GM12872 (cell line): ENCODE data around the gene JDP2.

Experiments used
- TF ChIP-seq, protein P1 (sequence below): IDR thresholded peaks from 3 replicates; pipeline ENCODE4 v1.5.1; 2011; ENCODE audit warnings: low read depth, mild to moderate bottlenecking, low read length, moderate library complexity; ENCODE audit not compliant: insufficient read depth

JDP2 gene

DNA sequence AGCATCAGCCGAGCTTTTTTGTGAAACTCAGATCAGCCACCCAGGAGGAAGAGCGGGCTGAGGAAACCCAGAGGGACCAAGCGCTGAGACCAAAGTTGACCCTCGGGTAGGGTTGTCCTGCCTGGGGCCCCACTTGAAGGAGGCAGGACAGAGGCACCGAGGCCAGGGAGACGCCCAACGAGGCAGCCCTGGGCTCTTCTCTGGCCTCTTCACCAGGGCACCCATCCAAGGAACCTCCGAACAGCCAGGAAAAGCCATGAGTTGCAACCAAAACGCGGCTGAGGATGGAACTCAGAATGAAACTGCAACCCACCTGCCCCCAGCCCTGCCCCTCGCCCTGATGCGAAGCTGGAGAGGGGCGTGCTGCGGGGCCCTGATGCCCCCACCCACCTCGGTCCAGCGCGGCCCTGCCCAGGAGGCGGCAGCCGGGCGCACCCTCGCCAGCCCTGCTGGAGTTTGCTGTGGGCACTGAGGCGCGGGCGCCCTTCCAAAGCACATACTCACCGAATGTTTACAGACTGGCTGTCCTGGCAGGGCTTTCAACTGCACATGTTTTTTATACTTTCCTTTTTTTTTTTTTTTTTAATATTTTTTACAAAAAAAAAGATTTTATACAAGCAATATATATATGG is 41.9 kb downstream of the JDP2 start:
- TF ChIP-seq, protein P1, sequence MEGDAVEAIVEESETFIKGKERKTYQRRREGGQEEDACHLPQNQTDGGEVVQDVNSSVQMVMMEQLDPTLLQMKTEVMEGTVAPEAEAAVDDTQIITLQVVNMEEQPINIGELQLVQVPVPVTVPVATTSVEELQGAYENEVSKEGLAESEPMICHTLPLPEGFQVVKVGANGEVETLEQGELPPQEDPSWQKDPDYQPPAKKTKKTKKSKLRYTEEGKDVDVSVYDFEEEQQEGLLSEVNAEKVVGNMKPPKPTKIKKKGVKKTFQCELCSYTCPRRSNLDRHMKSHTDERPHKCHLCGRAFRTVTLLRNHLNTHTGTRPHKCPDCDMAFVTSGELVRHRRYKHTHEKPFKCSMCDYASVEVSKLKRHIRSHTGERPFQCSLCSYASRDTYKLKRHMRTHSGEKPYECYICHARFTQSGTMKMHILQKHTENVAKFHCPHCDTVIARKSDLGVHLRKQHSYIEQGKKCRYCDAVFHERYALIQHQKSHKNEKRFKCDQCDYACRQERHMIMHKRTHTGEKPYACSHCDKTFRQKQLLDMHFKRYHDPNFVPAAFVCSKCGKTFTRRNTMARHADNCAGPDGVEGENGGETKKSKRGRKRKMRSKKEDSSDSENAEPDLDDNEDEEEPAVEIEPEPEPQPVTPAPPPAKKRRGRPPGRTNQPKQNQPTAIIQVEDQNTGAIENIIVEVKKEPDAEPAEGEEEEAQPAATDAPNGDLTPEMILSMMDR = no peak

DNA sequence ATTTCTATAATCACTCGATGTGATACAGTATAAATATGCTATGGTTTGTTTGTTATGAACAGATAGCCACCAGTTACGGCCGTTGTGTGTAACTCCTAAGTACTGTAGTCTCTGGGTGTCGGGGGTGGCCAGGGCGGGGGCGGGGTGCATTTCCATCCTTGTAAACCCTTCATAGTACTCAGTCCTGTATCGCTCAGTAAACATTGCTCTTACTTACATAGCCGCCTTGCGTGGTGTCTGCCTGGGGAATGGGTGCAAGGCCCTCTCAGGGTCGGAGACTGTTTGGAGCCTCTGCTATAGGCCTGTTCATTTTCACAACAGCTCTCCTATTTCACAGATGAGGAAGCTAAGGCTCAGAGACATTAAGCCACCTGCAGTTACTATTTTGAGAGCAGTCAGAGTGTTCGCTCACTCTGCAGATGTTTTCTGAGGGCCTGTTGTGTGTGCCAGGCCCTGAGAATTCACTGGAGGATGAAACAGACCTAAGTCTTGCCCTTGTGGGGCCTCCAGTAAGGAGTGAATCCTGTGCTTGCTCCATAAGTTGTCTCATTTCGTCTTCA is 42.5 kb downstream of the JDP2 start:
- TF ChIP-seq, protein P1 = no peak

DNA sequence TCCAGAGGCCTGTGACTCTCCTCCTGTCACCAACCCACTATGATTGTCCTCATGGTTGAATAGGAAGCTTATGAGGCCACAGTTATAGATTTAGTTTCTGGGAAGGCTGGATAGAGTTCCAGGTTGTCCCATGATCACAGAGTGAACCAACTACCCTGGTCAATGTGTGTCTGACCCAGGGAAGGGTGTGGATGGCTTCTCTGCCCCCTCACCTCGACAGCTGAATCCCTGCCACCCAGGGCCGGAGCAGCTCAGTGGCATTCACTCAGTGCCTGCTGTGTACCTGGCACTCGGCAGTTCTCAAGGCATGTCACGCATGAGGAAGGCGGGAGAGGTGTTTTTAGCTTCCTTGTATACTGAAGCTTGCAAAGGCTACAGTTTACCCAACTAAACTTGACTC is 43.2 kb downstream of the JDP2 start:
- TF ChIP-seq, protein P1 = no peak

DNA sequence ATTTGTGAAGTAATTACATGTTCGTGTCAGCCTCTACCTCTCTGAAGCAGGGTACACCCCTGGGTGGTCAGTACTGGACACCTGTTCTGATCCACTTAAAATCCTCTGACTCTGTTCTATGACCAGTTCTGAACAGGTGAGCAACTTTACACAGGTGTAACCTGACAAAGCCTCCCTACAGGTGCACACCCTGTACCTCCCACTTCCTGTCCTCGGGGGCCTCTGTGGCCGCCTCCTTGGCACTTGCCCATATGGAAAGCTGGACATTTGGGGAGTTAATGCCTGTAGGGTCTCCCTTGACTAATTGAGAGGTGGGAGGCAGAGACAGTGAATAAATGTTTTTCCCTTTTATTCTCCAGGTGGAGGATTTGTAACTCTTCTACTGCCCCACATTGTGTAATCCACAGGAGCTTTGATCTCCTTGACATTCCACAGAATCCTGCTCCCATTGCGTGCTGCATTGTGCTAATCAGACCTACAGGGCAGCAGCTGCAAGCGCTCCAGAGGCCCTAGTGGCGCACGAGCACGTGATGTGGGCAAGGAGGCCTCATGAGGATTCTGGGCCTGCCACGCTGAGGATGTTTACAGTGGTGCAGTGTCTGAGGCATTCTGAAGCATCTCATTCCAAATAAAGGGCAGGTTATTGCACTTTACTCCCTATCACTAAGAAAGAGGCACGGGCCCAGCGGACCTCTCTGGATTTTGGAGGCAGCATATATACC is 48.6 kb downstream of the JDP2 start:
- TF ChIP-seq, protein P1 = no peak

DNA sequence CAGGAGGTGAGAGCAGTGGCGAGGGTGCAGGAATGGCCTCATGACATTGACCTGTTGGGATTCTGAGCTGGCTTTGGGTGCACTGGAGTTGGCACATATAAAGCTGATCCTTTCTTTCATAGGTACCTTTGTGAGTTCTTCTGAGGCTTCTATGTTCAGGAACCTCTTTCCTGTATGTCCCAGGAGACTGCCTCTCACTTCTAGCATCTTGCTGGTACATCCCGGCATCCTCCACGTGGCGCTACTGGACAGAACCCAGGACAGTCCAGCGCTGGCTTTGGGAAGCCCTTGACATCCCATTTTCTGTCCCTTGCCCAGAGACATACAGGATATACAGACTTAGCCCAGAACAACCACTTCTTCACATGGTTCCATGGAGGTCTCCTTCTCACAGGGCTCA is 50.1 kb downstream of the JDP2 start:
- TF ChIP-seq, protein P1 = no peak

DNA sequence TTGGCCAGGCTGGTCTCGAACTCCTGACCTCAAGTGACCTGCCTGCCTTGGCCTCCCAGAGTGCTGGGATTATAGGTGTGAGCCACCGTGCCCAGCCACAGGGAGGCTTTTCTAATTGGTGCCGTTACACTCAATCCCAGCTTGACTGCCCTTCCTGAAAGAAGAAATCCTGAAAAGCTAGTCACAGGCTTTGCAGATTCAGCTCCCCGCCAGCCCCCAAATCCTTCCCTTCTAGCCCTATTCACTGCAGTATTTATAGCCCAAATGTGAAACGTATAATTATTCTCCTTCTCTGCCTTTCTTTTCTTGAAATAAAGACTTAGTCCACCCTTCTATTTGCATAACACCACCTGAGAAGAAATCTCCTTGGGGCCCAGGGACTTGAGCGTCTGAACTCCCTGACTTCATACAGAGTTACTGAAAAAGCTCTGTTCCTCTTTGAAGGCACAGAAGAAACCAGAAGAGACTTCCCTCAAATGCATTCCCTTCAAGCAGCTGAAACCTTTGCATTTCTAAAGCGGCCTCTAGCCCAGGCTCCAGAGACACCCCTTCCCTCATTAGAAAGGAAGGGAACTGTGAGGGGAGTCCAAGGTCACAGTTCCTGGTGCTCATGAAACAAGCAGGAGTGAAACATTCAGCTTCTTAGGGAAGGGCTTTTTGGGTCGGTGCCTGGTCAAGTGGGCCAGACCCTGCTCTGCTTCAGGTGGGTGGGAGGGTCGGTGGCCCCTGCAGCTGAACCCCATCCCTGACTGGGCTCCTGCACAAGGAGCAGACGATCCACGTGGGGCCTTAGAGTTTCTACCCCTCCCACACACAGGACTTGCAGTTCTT is 52.2 kb downstream of the JDP2 start:
- TF ChIP-seq, protein P1 = no peak

DNA sequence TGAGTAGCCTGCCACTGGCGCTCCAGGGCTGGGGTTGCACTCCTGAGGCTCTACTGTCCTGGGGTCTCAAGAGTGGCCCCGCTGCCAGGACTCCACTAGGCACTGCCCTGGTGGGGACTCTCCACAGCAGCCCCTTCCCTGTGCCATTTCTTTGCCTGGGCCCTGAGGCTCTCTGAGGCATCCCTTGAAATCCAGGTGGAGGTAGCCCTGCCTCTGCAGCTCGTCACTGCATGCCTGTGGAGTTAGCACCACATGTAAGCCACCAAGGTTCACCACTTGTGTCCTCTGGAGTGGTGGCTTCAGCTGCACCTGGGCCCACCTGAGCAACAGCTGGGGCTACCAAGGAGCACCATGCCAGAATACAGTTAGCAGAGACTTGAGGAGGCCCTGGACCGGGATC is 54.5 kb downstream of the JDP2 start:
- TF ChIP-seq, protein P1 = no peak
